CD4-positive, alpha-beta memory T cell (primary cell): ENCODE data around the gene NMNAT3. TPM values are rescaled to one million over a fixed set of nuclear protein-coding genes. Genes with fewer than 3 reads are reported as not detected.

Experiments
- CTCF ChIA-PET: fragments of 350-600 bp; sonication (Branson Sonifier 250); formaldehyde crosslinking; loops from one replicate; lab custom pipeline; 2021; ENCODE audit warnings: inconsistent platforms; ENCODE audit not compliant: partially characterized antibody; lab: Charles Lee
- POLR2A ChIA-PET: fragments of 350-600 bp; sonication (Branson Sonifier 250); formaldehyde crosslinking; loops from one replicate; lab custom pipeline; 2021; ENCODE audit not compliant: partially characterized antibody; lab: Charles Lee
- DNase-seq, 5 donors: peaks; one replicate each; pipeline versions ENCODE4 v3.0.0 to v3.0.0-alpha.2; 2020 to 2022; ENCODE audit warnings: mixed read lengths in 1 of 5
- H3K27ac ChIP-seq: one replicate; pipeline ENCODE4 v1.7.0; 2013; ENCODE audit warnings: low read depth, low read length
- H3K27me3 ChIP-seq: 2 replicates; pipeline ENCODE4 v1.7.0; 2013; ENCODE audit warnings: mild to moderate bottlenecking, low read length, moderate library complexity; ENCODE audit not compliant: insufficient read depth
- H3K36me3 ChIP-seq: 2 replicates; pipeline ENCODE4 v1.7.0; 2013; ENCODE audit warnings: mild to moderate bottlenecking, low read length, moderate library complexity; ENCODE audit not compliant: insufficient read depth
- H3K4me1 ChIP-seq: 2 replicates; pipeline ENCODE4 v1.7.0; 2013; ENCODE audit warnings: mild to moderate bottlenecking, low read length, moderate library complexity; ENCODE audit not compliant: insufficient read depth
- H3K4me3 ChIP-seq, 2 donors: one replicate each; pipeline ENCODE4 v1.7.0; 2013; ENCODE audit warnings: low read length in 2 of 2, mild to moderate bottlenecking in 1 of 2
- H3K9me3 ChIP-seq, 2 donors: one replicate each; pipeline ENCODE4 v1.7.0; 2013; ENCODE audit warnings: low read length in 2 of 2, control low read depth in 1 of 2; ENCODE audit not compliant: control insufficient read depth in 1 of 2
- H3K27ac Mint-ChIP-seq, 7 donors: one replicate each; pipeline ENCODE4 v1.8.0; 2020 to 2021; ENCODE audit warnings: mixed read lengths in 7 of 7, mild to moderate bottlenecking in 6 of 7, inconsistent platforms in 3 of 7, moderate library complexity in 3 of 7
- H3K27me3 Mint-ChIP-seq, 2 donors: one replicate each; pipeline ENCODE4 v1.8.0; 2020 to 2021; ENCODE audit warnings: mixed read lengths in 2 of 2
- H3K36me3 Mint-ChIP-seq, 2 donors: one replicate each; pipeline ENCODE4 v1.8.0; 2020 to 2021; ENCODE audit warnings: mixed read lengths in 2 of 2, inconsistent platforms in 1 of 2, mild to moderate bottlenecking in 1 of 2
- H3K4me1 Mint-ChIP-seq, 4 donors: one replicate each; pipeline ENCODE4 v1.8.0; 2020 to 2021; ENCODE audit warnings: mixed read lengths in 4 of 4, mild to moderate bottlenecking in 1 of 4
- H3K4me3 Mint-ChIP-seq, 8 donors: one replicate each; pipeline ENCODE4 v1.8.0; 2020 to 2021; ENCODE audit warnings: mixed read lengths in 8 of 8, mild to moderate bottlenecking in 7 of 8, moderate library complexity in 6 of 8, inconsistent platforms in 3 of 8
- H3K9me3 Mint-ChIP-seq, 8 donors: one replicate each; pipeline ENCODE4 v1.8.0; 2020 to 2021; ENCODE audit warnings: mixed read lengths in 8 of 8, mild to moderate bottlenecking in 5 of 8, inconsistent platforms in 3 of 8, moderate library complexity in 1 of 8
- intact Hi-C: fragments of 100-400 bp; cut with micrococcal nuclease; formaldehyde crosslinking; loops from one replicate; pipeline ENCODE4 v1.15.1; 2023
- polyA plus RNA-seq, 2 donors: library from polyadenylated mRNA; unstranded; fragments of 300-500 nt; fragmentation: Illumina TruSeq; gene quantifications; one replicate each; pipeline ENCODE4 v1.2.3, GENCODE V29; 2021
- total RNA-seq, 2 experiments: library from RNA; stranded (reverse); gene quantifications; one replicate each; pipeline ENCODE4 v1.2.3, GENCODE V29; 2021

Gene NMNAT3
- total and polyA plus RNA-seq, 4 experiments from 2014 or later: 1.6 to 4.0 (median 2.2) TPM

GRCh38 chr3:139689122-139689521 is 11.3 kb upstream of the NMNAT3 start:
- Mint-ChIP-seq H3K27ac (no peak overlapping the region), H3K4me1 (no peaks in the 10 kb centered on the region), H3K36me3 (no peaks in the 10 kb centered on the region), H3K9me3 (no peaks in the 10 kb centered on the region), H3K27me3 (peaks cover 6 to 10% of the 10 kb centered on the region in 2 donors), H3K4me3 (no peak overlapping the region)
- intact Hi-C loops: no loop called here
- ChIA-PET CTCF (no interaction called here), POLR2A (no interaction called here)
- Histone ChIP-seq H3K27me3 (no peaks in the 10 kb centered on the region), H3K9me3 (no peaks in the 10 kb centered on the region), H3K4me3 (no peak overlapping the region), H3K4me1 (no peaks in the 10 kb centered on the region), H3K27ac (no peak overlapping the region), H3K36me3 (no peaks in the 10 kb centered on the region)
- DNase-seq: no peak

- DNase-seq: no peak
- no peaks in the 10 kb centered on the region for H3K9me3 ChIP-seq
- H3K4me3 ChIP-seq: no peak overlapping the region
- H3K4me3 Mint-ChIP-seq: no peak overlapping the region
- no peaks in the 10 kb centered on the region for H3K4me1 ChIP-seq
- H3K27ac Mint-ChIP-seq: no peak overlapping the region
- no peaks in the 10 kb centered on the region for H3K36me3 Mint-ChIP-seq
- intact Hi-C loops: no loop called here
- no peak overlapping the region for H3K27ac ChIP-seq
- no peaks in the 10 kb centered on the region for H3K4me1 Mint-ChIP-seq
- H3K27me3 Mint-ChIP-seq: peaks cover 6 to 10% of the 10 kb centered on the region in 2 donors
- H3K27me3 ChIP-seq: no peaks in the 10 kb centered on the region
- no peaks in the 10 kb centered on the region for H3K9me3 Mint-ChIP-seq
- ChIA-PET POLR2A (no interaction called here), CTCF (no interaction called here)
- H3K36me3 ChIP-seq: no peaks in the 10 kb centered on the region
Measured at GRCh38 chr3:139687431-139687830, 9.7 kb upstream of the NMNAT3 start.

DNA sequence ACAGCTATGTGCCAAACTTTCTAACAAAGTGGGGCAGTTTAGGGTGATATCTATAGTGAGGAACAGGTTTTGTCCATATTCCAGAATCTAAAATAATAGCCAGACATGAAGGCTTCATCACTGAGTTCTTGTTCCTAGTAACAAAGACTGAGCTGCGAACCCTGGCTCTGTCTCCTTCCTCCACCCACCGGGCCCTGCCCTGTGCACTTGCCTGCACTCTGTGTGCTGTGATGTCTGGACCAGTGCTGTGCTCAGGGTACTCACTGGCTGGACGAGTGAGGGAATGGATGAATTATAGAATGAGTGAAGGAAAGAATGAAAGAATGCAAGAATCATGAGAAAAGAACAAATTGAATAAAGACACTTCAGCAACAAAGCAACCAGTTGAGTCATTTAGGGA is 8.9 kb upstream of the NMNAT3 start:
- no peak for DNase-seq
- no peaks in the 10 kb centered on the region for H3K27me3 ChIP-seq
- no peak overlapping the region for H3K4me3 ChIP-seq
- peaks cover 6% of the 10 kb centered on the region in 2 donors for H3K27me3 Mint-ChIP-seq
- H3K27ac Mint-ChIP-seq: no peak overlapping the region
- H3K4me1 ChIP-seq: no peaks in the 10 kb centered on the region
- no peaks in the 10 kb centered on the region for H3K36me3 Mint-ChIP-seq
- H3K27ac ChIP-seq: no peak overlapping the region
- CTCF ChIA-PET: no interaction called here
- no peaks in the 10 kb centered on the region for H3K4me1 Mint-ChIP-seq
- no peak overlapping the region for H3K4me3 Mint-ChIP-seq
- H3K9me3 ChIP-seq: no peaks in the 10 kb centered on the region
- H3K36me3 ChIP-seq: no peaks in the 10 kb centered on the region
- intact Hi-C loops: no loop called here
- no peaks in the 10 kb centered on the region for H3K9me3 Mint-ChIP-seq
- POLR2A ChIA-PET: no interaction called here

DNA sequence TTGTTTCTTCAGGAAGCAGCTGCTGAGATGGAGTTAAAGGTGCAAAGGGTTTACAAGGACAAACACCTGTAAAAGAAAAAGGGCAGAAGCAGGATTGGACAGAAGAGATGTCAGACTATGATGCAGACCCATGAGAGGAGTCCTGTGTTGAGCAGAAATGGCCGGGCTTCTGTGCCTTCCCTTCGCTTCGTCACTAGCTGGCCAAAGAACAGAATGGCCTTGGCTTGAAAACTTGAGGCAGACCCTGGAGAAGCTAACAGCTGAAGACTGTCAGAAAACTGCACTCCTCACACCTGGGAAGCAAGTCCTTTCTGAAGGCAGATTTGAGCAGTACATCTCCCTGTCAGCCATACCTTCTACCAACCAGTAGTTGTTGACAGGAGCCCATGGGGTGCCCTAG is 8.4 kb upstream of the NMNAT3 start:
- no peaks in the 10 kb centered on the region for H3K27me3 ChIP-seq
- H3K4me3 ChIP-seq: no peak overlapping the region
- peaks cover 6% of the 10 kb centered on the region in 2 donors for H3K27me3 Mint-ChIP-seq
- no peaks in the 10 kb centered on the region for H3K9me3 ChIP-seq
- no peaks in the 10 kb centered on the region for H3K36me3 ChIP-seq
- no peak overlapping the region for H3K27ac Mint-ChIP-seq
- H3K27ac ChIP-seq: no peak overlapping the region
- POLR2A ChIA-PET: no interaction called here
- H3K4me1 ChIP-seq: no peaks in the 10 kb centered on the region
- H3K36me3 Mint-ChIP-seq: no peaks in the 10 kb centered on the region
- no peak overlapping the region for H3K4me3 Mint-ChIP-seq
- H3K4me1 Mint-ChIP-seq: no peaks in the 10 kb centered on the region
- CTCF ChIA-PET: interaction anchor here (1.6 kb wide), 1 partner anchor 8 kb away, joined by 4 read pairs; no protein-coding TSS in a partner anchor
- no peak for DNase-seq
- no peaks in the 10 kb centered on the region for H3K9me3 Mint-ChIP-seq
- intact Hi-C loops: no loop called here

DNA sequence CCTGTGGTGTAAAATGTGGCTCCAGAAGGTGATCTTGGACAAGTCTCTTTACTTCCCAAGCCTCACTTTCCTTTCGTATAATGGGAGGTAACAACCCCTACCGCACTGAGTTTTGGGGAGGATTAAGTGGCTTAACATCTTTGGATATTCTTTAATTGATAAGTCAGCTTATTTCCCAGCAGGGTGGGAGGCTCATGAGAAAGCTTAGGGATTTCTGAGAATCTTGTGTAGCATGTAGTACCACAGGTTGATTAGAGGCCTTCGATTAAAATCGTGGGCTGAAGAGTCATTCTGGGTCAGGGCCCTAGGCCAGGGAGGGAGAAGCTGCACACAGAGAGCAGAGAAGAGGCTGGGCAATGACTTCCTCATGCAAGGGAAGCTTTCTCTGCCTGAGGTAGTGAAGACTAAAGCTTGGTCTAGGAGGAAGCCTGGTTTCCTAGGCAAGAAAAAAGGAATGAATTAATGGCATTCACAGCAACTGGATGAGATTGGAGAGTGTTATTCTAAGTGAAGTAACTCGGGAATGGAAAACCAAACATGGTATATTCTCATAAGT is 1.5 kb upstream of the NMNAT3 start:
- peak overlapping the region in 1 of 8 donors; percentile 17 for H3K4me3 Mint-ChIP-seq
- H3K4me1 Mint-ChIP-seq: peaks cover 4 to 9% (median 7%) of the 10 kb centered on the region in 4 donors
- H3K27me3 Mint-ChIP-seq: peaks cover 0 to 3% of the 10 kb centered on the region in 2 donors
- H3K36me3 Mint-ChIP-seq: no peaks in the 10 kb centered on the region
- Histone ChIP-seq H3K27ac (no peak overlapping the region), H3K4me1 (peaks cover 5% of the 10 kb centered on the region), H3K9me3 (no peaks in the 10 kb centered on the region), H3K4me3 (no peak overlapping the region), H3K27me3 (no peaks in the 10 kb centered on the region), H3K36me3 (no peaks in the 10 kb centered on the region)
- POLR2A ChIA-PET: no interaction called here
- no peak overlapping the region for H3K27ac Mint-ChIP-seq
- no peak for DNase-seq
- CTCF ChIA-PET: no interaction called here
- intact Hi-C loops: loop anchor here (10.0 kb wide), 2 partner anchors 284 to 1494 kb away; partner anchors contain the start of gene ARMC8
- H3K9me3 Mint-ChIP-seq: no peaks in the 10 kb centered on the region

GRCh38 chr3:139676632-139677387 is 962 bp downstream of the NMNAT3 start:
- H3K36me3 ChIP-seq: no peaks in the 10 kb centered on the region
- no peaks in the 10 kb centered on the region for H3K27me3 ChIP-seq
- POLR2A ChIA-PET: no interaction called here
- Mint-ChIP-seq H3K4me3 (peak overlapping the region; percentile 64 to 84 (median 80)), H3K9me3 (no peaks in the 10 kb centered on the region), H3K27me3 (peaks cover 0 to 3% of the 10 kb centered on the region in 2 donors), H3K27ac (peak overlapping the region in 3 of 7 donors; percentile 13 to 37 (median 31)), H3K36me3 (no peaks in the 10 kb centered on the region), H3K4me1 (peaks cover 4 to 9% (median 7%) of the 10 kb centered on the region in 4 donors)
- H3K4me3 ChIP-seq: no peak overlapping the region
- CTCF ChIA-PET: no interaction called here
- H3K9me3 ChIP-seq: no peaks in the 10 kb centered on the region
- DNase-seq: no peak
- H3K4me1 ChIP-seq: peaks cover 5% of the 10 kb centered on the region
- intact Hi-C loops: loop anchor here (10.0 kb wide), 2 partner anchors 282 to 1492 kb away; partner anchors contain the start of gene ARMC8
- no peak overlapping the region for H3K27ac ChIP-seq

- H3K9me3 ChIP-seq: no peaks in the 10 kb centered on the region
- CTCF ChIA-PET: no interaction called here
- no peaks in the 10 kb centered on the region for H3K36me3 ChIP-seq
- no peak overlapping the region for H3K27ac ChIP-seq
- Mint-ChIP-seq H3K4me1 (peaks cover 4 to 9% (median 7%) of the 10 kb centered on the region in 4 donors), H3K36me3 (no peaks in the 10 kb centered on the region), H3K27me3 (peaks cover 0 to 3% of the 10 kb centered on the region in 2 donors), H3K27ac (no peak overlapping the region), H3K4me3 (peak overlapping the region in 1 of 8 donors; percentile 79), H3K9me3 (no peaks in the 10 kb centered on the region)
- H3K4me3 ChIP-seq: no peak overlapping the region
- intact Hi-C loops: loop anchor here (10.0 kb wide), 2 partner anchors 281 to 1491 kb away; partner anchors contain the start of gene ARMC8
- no peaks in the 10 kb centered on the region for H3K27me3 ChIP-seq
- POLR2A ChIA-PET: no interaction called here
- no peak for DNase-seq
- H3K4me1 ChIP-seq: peaks cover 5% of the 10 kb centered on the region
Measured at GRCh38 chr3:139676108-139676507, 1.7 kb downstream of the NMNAT3 start.
